Loucy (cell line): ENCODE results near the gene GLT1D1.

ENCODE experiments used
- H2AFZ ChIP-seq: fragments of 200-600 bp; sonication (generic); 2 replicates; pipeline ENCODE4 v1.6.0; 2016; ENCODE audit warnings: antibody characterized with exemption, mild to moderate bottlenecking, low read length, moderate library complexity
- H3F3A ChIP-seq: fragments of 200-600 bp; 2 replicates; pipeline ENCODE4 v1.6.0; 2016; ENCODE audit warnings: antibody characterized with exemption, low read depth, mild to moderate bottlenecking
- H3K27me3 ChIP-seq: fragments of 200-600 bp; sonication (generic); 2 replicates; pipeline ENCODE4 v1.6.1; 2014; ENCODE audit warnings: low read length, mild to moderate bottlenecking; ENCODE audit not compliant: insufficient read depth, poor library complexity, severe bottlenecking
- H3K36me3 ChIP-seq: fragments of 200-600 bp; sonication (generic); 2 replicates; pipeline ENCODE4 v1.6.1; 2016; ENCODE audit warnings: low read length; ENCODE audit not compliant: insufficient read depth
- H3K4me1 ChIP-seq: fragments of 200-600 bp; sonication (generic); 2 replicates; pipeline ENCODE4 v1.5.1; 2014; ENCODE audit warnings: low read length, mild to moderate bottlenecking; ENCODE audit not compliant: insufficient read depth, poor library complexity, severe bottlenecking
- H3K4me2 ChIP-seq: fragments of 200-600 bp; sonication (generic); 2 replicates; pipeline ENCODE4 v1.6.0; 2014; ENCODE audit warnings: antibody characterized with exemption, low read length, low read depth, mild to moderate bottlenecking; ENCODE audit not compliant: poor library complexity, severe bottlenecking
- H3K4me3 ChIP-seq: fragments of 200-600 bp; sonication (generic); 2 replicates; pipeline ENCODE4 v1.5.1; 2014; ENCODE audit warnings: low read length, mild to moderate bottlenecking, mixed read lengths; ENCODE audit not compliant: poor library complexity, severe bottlenecking
- H3K79me2 ChIP-seq: fragments of 200-600 bp; sonication (generic); 2 replicates; pipeline ENCODE4 v1.6.1; 2014; ENCODE audit warnings: low read length; ENCODE audit not compliant: insufficient read depth
- H3K9ac ChIP-seq: fragments of 200-600 bp; sonication (generic); 2 replicates; pipeline ENCODE4 v1.6.0; 2014; ENCODE audit warnings: mild to moderate bottlenecking, low read depth, low read length, moderate library complexity; ENCODE audit not compliant: poor library complexity, severe bottlenecking
- H3K9me2 ChIP-seq: fragments of 200-600 bp; sonication (generic); replicated peaks from 2 replicates; pipeline ENCODE4 v1.6.1; 2016; ENCODE audit warnings: low read depth, low read length, mixed read lengths
- H3K9me3 ChIP-seq: fragments of 200-600 bp; sonication (generic); 2 replicates; pipeline ENCODE4 v1.6.1; 2014; ENCODE audit warnings: mild to moderate bottlenecking, antibody characterized with exemption, low read length, low read depth; ENCODE audit not compliant: insufficient read depth
- H4K20me1 ChIP-seq: fragments of 200-600 bp; sonication (generic); 2 replicates; pipeline ENCODE4 v1.6.0; 2014; ENCODE audit warnings: antibody characterized with exemption, low read length, mild to moderate bottlenecking; ENCODE audit not compliant: insufficient read depth, poor library complexity, severe bottlenecking
- EZH2phosphoT487 ChIP-seq: fragments of 200-600 bp; IDR thresholded peaks from 2 replicates; pipeline ENCODE4 v1.6.1; 2018; ENCODE audit warnings: antibody characterized with exemption, mild to moderate bottlenecking, moderate library complexity, borderline replicate concordance
- TF ChIP-seq, protein P1 (sequence below): fragments of 200-600 bp; sonication (generic); conservative IDR thresholded peaks from 2 replicates; pipeline ENCODE4 v1.5.1; 2014; ENCODE audit warnings: mild to moderate bottlenecking, antibody characterized with exemption, low read length

The GLT1D1 gene

DNA sequence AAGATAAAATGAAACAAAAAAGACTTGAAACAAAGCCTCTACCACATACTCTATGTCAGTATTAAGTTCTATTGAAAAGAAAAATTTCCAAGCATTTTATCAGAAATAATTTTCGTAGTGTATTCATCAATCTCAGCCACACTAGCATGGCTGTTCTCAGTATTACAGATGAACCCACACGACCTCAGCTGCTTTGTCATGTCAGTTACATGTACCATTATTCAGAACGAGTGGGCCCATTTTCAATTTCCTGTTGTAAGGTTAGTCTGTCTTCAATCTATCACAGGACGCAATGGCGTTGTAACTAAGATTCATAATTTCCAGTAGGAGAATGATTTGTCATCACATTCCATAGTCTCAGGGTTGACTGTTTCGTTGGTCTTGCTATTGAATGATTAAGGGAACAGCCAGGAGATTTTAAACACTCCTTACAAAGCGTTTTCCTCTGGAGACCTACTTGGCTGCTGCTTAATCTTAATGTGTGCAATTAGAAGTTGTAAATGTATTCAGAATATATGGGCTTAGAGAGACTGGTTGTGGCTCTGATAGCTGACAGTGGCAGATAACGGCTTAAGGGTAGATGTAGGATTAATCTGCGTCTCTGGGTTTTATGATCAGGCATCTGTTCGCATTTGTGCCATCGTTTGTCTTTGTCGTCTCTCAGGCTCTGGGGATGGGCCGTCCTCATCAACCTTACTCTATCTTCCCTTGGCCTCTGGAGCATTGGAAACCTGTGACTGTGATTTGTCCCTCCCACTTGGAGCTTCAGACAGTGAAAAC lies 65.4 kb downstream of the GLT1D1 start:
- Histone ChIP-seq H3K4me1 (peaks cover 26% of the 10 kb centered on the region), H4K20me1 (no peaks in the 10 kb centered on the region), H3K9me2 (no peaks in the 10 kb centered on the region), H3K9me3 (no peaks in the 10 kb centered on the region), H3F3A (no peaks in the 10 kb centered on the region), H3K36me3 (no peaks in the 10 kb centered on the region), H3K9ac (no peak overlapping the region), H3K4me3 (no peak overlapping the region), H2AFZ (no peak overlapping the region), H3K79me2 (no peaks in the 10 kb centered on the region), H3K4me2 (no peak overlapping the region), H3K27me3 (no peaks in the 10 kb centered on the region)
- TF ChIP-seq, protein P1, sequence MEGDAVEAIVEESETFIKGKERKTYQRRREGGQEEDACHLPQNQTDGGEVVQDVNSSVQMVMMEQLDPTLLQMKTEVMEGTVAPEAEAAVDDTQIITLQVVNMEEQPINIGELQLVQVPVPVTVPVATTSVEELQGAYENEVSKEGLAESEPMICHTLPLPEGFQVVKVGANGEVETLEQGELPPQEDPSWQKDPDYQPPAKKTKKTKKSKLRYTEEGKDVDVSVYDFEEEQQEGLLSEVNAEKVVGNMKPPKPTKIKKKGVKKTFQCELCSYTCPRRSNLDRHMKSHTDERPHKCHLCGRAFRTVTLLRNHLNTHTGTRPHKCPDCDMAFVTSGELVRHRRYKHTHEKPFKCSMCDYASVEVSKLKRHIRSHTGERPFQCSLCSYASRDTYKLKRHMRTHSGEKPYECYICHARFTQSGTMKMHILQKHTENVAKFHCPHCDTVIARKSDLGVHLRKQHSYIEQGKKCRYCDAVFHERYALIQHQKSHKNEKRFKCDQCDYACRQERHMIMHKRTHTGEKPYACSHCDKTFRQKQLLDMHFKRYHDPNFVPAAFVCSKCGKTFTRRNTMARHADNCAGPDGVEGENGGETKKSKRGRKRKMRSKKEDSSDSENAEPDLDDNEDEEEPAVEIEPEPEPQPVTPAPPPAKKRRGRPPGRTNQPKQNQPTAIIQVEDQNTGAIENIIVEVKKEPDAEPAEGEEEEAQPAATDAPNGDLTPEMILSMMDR: no peak
- TF ChIP-seq EZH2phosphoT487: no peak

DNA sequence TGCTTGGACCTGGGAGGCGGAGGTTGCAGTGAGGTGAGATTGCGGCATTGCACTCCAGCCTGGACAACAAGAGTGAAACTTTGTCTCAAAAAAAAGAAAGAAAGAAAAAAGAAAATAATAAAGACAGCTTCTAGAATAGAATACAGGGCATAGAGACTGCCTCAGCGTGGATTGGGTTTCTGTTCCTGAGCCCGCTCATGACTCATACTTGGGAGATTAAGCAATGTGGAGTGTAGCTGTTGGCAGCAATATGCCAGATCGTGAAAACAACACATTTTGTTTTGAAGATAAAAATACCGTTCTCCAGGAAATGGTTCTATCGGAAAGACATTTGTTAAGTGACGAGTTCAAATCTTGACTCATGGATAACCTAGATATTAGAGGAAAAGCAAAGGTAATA lies 67.2 kb downstream of the GLT1D1 start:
- no peak overlapping the region for H3K4me3 ChIP-seq
- H3K9me3 ChIP-seq: no peaks in the 10 kb centered on the region
- no peak overlapping the region for H3K4me2 ChIP-seq
- H3K36me3 ChIP-seq: no peaks in the 10 kb centered on the region
- H2AFZ ChIP-seq: no peak overlapping the region
- no peaks in the 10 kb centered on the region for H3K79me2 ChIP-seq
- H3K4me1 ChIP-seq: peaks cover 9% of the 10 kb centered on the region
- TF ChIP-seq EZH2phosphoT487: no peak
- TF ChIP-seq, protein P1: no peak
- H3K9me2 ChIP-seq: no peaks in the 10 kb centered on the region
- no peaks in the 10 kb centered on the region for H3K27me3 ChIP-seq
- H4K20me1 ChIP-seq: no peaks in the 10 kb centered on the region
- H3F3A ChIP-seq: no peaks in the 10 kb centered on the region
- no peak overlapping the region for H3K9ac ChIP-seq

DNA sequence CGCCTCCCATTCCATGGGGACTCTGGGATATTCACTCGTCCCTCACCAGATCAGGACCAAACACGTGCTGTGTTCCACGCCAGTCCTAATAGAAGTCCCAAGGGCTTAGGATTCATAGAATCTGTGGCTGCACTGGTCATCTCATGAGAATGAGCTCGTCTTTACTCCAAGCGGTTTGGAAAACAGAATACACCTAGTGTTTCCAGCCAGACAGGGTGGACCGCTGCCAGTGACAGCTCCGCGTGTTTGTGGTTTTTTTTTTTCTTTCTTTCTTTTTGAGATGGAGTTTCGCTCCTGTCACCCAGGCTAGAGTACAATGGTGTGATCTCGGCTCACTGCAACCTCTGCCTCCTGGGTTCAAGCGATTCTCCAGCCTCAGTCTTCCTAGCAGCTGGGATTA lies 75.1 kb downstream of the GLT1D1 start:
- Histone ChIP-seq H3K4me2 (no peak overlapping the region), H3K79me2 (no peaks in the 10 kb centered on the region), H3K9ac (no peak overlapping the region), H3K27me3 (no peaks in the 10 kb centered on the region), H3K36me3 (no peaks in the 10 kb centered on the region), H2AFZ (no peak overlapping the region), H4K20me1 (no peaks in the 10 kb centered on the region), H3K4me1 (peaks cover 4% of the 10 kb centered on the region), H3K9me3 (no peaks in the 10 kb centered on the region), H3F3A (no peaks in the 10 kb centered on the region), H3K9me2 (no peaks in the 10 kb centered on the region), H3K4me3 (no peak overlapping the region)
- TF ChIP-seq, protein P1: no peak
- TF ChIP-seq EZH2phosphoT487: no peak
